Measurements from ENCODE around the gene ELMO1.

The ELMO1 gene

GRCh38 chr7:37467002-37467401 is 18.3 kb upstream of the ELMO1 start:
- TF ChIP-seq CTCF (IDR thresholded peaks at IDR 0.05) (no peak), ZFX (IDR thresholded peaks at IDR 0.05; ENCODE audit: borderline replicate concordance) (no peak)
- H3K27ac ChIP-seq, result no peak overlapping the region

GRCh38 chr7:37462138-37462537 is 13.5 kb upstream of the ELMO1 start:
- TF ChIP-seq ZFX (IDR thresholded peaks at IDR 0.05; ENCODE audit: borderline replicate concordance) (no peak), CTCF (IDR thresholded peaks at IDR 0.05) (no peak)
- no peak overlapping the region for H3K27ac ChIP-seq

GRCh38 chr7:37455081-37455480 is 6.4 kb upstream of the ELMO1 start:
- TF ChIP-seq CTCF (IDR thresholded peaks at IDR 0.05) (no peak), ZFX (IDR thresholded peaks at IDR 0.05; ENCODE audit: borderline replicate concordance) (no peak)
- H3K27ac ChIP-seq, result no peak overlapping the region

- no peak for TF ChIP-seq CTCF (IDR thresholded peaks at IDR 0.05)
- no peak for TF ChIP-seq ZFX (IDR thresholded peaks at IDR 0.05; ENCODE audit: borderline replicate concordance)
Measured at GRCh38 chr7:37452346-37452745, 3.7 kb upstream of the ELMO1 start.

GRCh38 chr7:37450035-37450434 is 1.4 kb upstream of the ELMO1 start:
- TF ChIP-seq CTCF (IDR thresholded peaks at IDR 0.05) (no peak), ZFX (IDR thresholded peaks at IDR 0.05; ENCODE audit: borderline replicate concordance) (no peak)
- no peak overlapping the region for H3K27ac ChIP-seq

More at GRCh38 chr7:37452346-37452745, 3.7 kb upstream of the ELMO1 start:
- no peak overlapping the region for H3K27ac ChIP-seq

- no peak for TF ChIP-seq CTCF (IDR thresholded peaks at IDR 0.05)
- TF ChIP-seq ZFX (IDR thresholded peaks at IDR 0.05; ENCODE audit: borderline replicate concordance), result no peak
Measured at GRCh38 chr7:37449621-37450020, 957 bp upstream of the ELMO1 start.

GRCh38 chr7:37448011-37448635 is 541 bp downstream of the ELMO1 start:
- TF ChIP-seq ZFX (IDR thresholded peaks at IDR 0.05; ENCODE audit: borderline replicate concordance) (no peak), CTCF (IDR thresholded peaks at IDR 0.05) (no peak)
- H3K27ac ChIP-seq, result peak overlapping the region; percentile 74

More at GRCh38 chr7:37449621-37450020, 957 bp upstream of the ELMO1 start:
- H3K27ac ChIP-seq, result no peak overlapping the region

Data from 22Rv1 (cell line).